T-cell (primary cell): ENCODE results near the gene MAP6. TPM values are rescaled to one million over a fixed set of nuclear protein-coding genes. Genes with fewer than 3 reads are reported as not detected.
"Not testable (repeated sequence)": the region's sequence is repeated elsewhere in the genome, so short reads cannot be mapped to it uniquely, and the experiment has no call there.

Experiments used
- ATAC-seq, 4 experiments: fragments of 200-7000 bp in 3 of 4; fragments of 150-1000 bp in 1 of 4; cut with Tn5 transposase; replicated peaks in 1 of 4; 1 replicate in 3 of 4; 2 replicates in 1 of 4; pipeline ENCODE4 v1.10.0; 2021; ENCODE audit warnings: moderate library complexity in 3 of 4, mild to moderate bottlenecking in 2 of 4, moderate number of reproducible peaks in 1 of 4
- CTCF ChIA-PET, 2 donors: fragments of 300-600 bp; sonication (Branson Sonifier 250); formaldehyde crosslinking; loops; one replicate each; lab custom pipeline; 2022; ENCODE audit warnings: antibody characterized with exemption in 2 of 2; lab: Charles Lee
- POLR2A ChIA-PET, 2 donors: fragments of 300-600 bp; sonication (Branson Sonifier 250); formaldehyde crosslinking; loops; one replicate each; lab custom pipeline; 2022; ENCODE audit warnings: antibody characterized with exemption in 2 of 2; lab: Charles Lee
- DNase-seq, 35 experiments: peaks; one replicate each; pipeline versions ENCODE4 v3.0.0 to v3.0.0-alpha.2; 2013 to 2023
- H3K27ac ChIP-seq: one replicate; pipeline ENCODE4 v1.5.1; 2013; ENCODE audit warnings: low read length
- H3K27me3 ChIP-seq, 2 experiments: replicated peaks in 1 of 2; 1 replicate in 1 of 2; 2 replicates in 1 of 2; pipeline versions ENCODE4 v1.6.1 to v1.7.0; 2013; ENCODE audit warnings: low read length in 1 of 2, mixed read lengths in 1 of 2; ENCODE audit not compliant: control insufficient read depth in 2 of 2, insufficient read depth in 2 of 2; ENCODE audit errors: extremely low read depth in 1 of 2
- H3K36me3 ChIP-seq, 2 donors: 1 replicate in 1 of 2; 2 replicates in 1 of 2; pipeline versions ENCODE4 v1.6.1 to v1.7.0; 2013; ENCODE audit warnings: low read length in 1 of 2; ENCODE audit not compliant: control insufficient read depth in 2 of 2, insufficient read depth in 1 of 2; ENCODE audit errors: extremely low read depth in 1 of 2
- H3K4me1 ChIP-seq, 2 experiments: 1 replicate in 1 of 2; 2 replicates in 1 of 2; pipeline versions ENCODE4 v1.6.1 to v1.7.0; 2013; ENCODE audit warnings: low read length in 2 of 2, mixed read lengths in 1 of 2; ENCODE audit not compliant: insufficient read depth in 2 of 2, control insufficient read depth in 1 of 2; ENCODE audit errors: extremely low read depth in 1 of 2
- H3K4me3 ChIP-seq, 2 donors: 1 replicate in 1 of 2; 2 replicates in 1 of 2; pipeline versions ENCODE4 v1.5.1 to v1.7.0; 2013; ENCODE audit warnings: mild to moderate bottlenecking in 2 of 2, low read length in 1 of 2, moderate library complexity in 1 of 2; ENCODE audit not compliant: control insufficient read depth in 1 of 2; ENCODE audit errors: extremely low read depth in 1 of 2
- H3K9me3 ChIP-seq: 2 replicates; pipeline ENCODE4 v1.7.0; 2013
- H3K27ac Mint-ChIP-seq, 2 donors: one replicate each; pipeline ENCODE4 v1.8.0; 2020 to 2021; ENCODE audit warnings: mild to moderate bottlenecking in 2 of 2, mixed read lengths in 2 of 2
- H3K27me3 Mint-ChIP-seq, 2 donors: one replicate each; pipeline ENCODE4 v1.8.0; 2021 to 2022; ENCODE audit warnings: mixed read lengths in 2 of 2
- H3K36me3 Mint-ChIP-seq: one replicate; pipeline ENCODE4 v1.8.0; 2021; ENCODE audit warnings: mixed read lengths
- H3K4me1 Mint-ChIP-seq, 3 donors: one replicate each; pipeline ENCODE4 v1.8.0; 2020 to 2022; ENCODE audit warnings: mixed read lengths in 3 of 3, mild to moderate bottlenecking in 1 of 3
- H3K4me3 Mint-ChIP-seq, 3 donors: one replicate each; pipeline ENCODE4 v1.8.0; 2020 to 2022; ENCODE audit warnings: mild to moderate bottlenecking in 3 of 3, mixed read lengths in 3 of 3, moderate library complexity in 3 of 3
- H3K9me3 Mint-ChIP-seq, 3 donors: one replicate each; pipeline ENCODE4 v1.8.0; 2020 to 2022; ENCODE audit warnings: mixed read lengths in 3 of 3
- whole genome bisulfite sequencing: methylation state at CpG from one replicate; pipeline ENCODE4 v1.1.5; 2013; ENCODE audit warnings: missing lambda C conversion rate; ENCODE audit not compliant: insufficient coverage; 5-methylcytosine and 5-hydroxymethylcytosine counted together
- total RNA-seq, 35 experiments: library from RNA in 6 of 35; stranded (reverse) in 6 of 35; fragments of 120-200 nt in 1 of 35; gene quantifications; one replicate each; pipeline versions ENCODE4 v1.2.1 to v1.2.4 and lab custom pipeline; 2013 to 2026

The MAP6 gene
- total RNA-seq, 5 donors from 2014 or later (not counting 1 experiment from before 2014, with no cell fraction given) = 0.19 to 0.35 (median 0.30) TPM; not detected in 2

GRCh38 chr11:75689863-75690609, 21.2 kb upstream of the MAP6 start:
- CTCF ChIA-PET = no interaction called here
- peaks cover 4% of the 10 kb centered on the region for H3K36me3 Mint-ChIP-seq
- no CpG with 5 or more reads among the region's 3 CpGs for WGBS
- no peak overlapping the region for H3K27ac ChIP-seq
- POLR2A ChIA-PET = no interaction called here
- no peak overlapping the region for H3K4me3 ChIP-seq
- H3K36me3 ChIP-seq = no peaks in the 10 kb centered on the region
- no peak overlapping the region for H3K4me3 Mint-ChIP-seq
- peaks cover 0 to 14% of the 10 kb centered on the region in 2 experiments for H3K27me3 ChIP-seq
- no peaks in the 10 kb centered on the region for H3K9me3 ChIP-seq
- H3K27ac Mint-ChIP-seq = no peak overlapping the region
- H3K4me1 Mint-ChIP-seq = peaks cover 0 to 5% (median 0%) of the 10 kb centered on the region in 3 donors
- H3K4me1 ChIP-seq = no peaks in the 10 kb centered on the region
- DNase-seq (no peak), ATAC-seq (no peak)
- peaks cover 15 to 19% (median 16%) of the 10 kb centered on the region in 3 donors for H3K9me3 Mint-ChIP-seq
- peaks cover 37 to 45% of the 10 kb centered on the region in 2 donors for H3K27me3 Mint-ChIP-seq

DNA sequence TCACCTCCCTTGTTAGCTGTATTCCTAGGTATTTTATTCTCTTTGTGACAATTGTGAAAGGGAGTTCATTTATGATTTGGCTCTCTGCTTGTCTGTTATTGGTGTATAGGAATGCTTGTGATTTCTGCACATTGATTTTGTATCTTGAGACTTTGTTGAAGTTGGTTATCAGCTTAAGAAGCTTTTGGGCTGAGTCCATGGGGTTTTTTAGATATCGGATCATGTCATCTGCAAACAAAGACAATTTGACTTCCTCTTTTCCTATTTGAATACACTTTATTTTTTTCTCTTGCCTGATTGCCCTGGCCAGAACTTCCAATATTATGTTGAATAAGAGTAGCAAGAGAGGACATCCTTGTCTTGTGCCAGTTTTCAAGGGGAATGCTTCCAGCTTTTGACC, 15.0 kb upstream of the MAP6 start:
- H3K4me3 Mint-ChIP-seq, H3K27ac ChIP-seq, H3K36me3 ChIP-seq, H3K4me1 Mint-ChIP-seq, H3K4me3 ChIP-seq, ATAC-seq, POLR2A ChIA-PET, H3K4me1 ChIP-seq, DNase-seq, H3K36me3 Mint-ChIP-seq, H3K9me3 ChIP-seq, H3K27ac Mint-ChIP-seq: not testable (repeated sequence)
- Mint-ChIP-seq H3K27me3 (peaks cover 46 to 57% of the 10 kb centered on the region in 2 donors), H3K9me3 (peaks cover 21 to 33% (median 22%) of the 10 kb centered on the region in 3 donors)
- no CpG with 5 or more reads among the region's 1 CpG for WGBS
- peaks cover 0 to 22% of the 10 kb centered on the region in 2 experiments for H3K27me3 ChIP-seq
- CTCF ChIA-PET = interaction anchor here in 1 of 2 donors (0.6 kb wide), 1 partner anchor 37 kb away, joined by 3 read pairs; no protein-coding TSS in a partner anchor

- Histone ChIP-seq H3K9me3 (no peaks in the 10 kb centered on the region), H3K4me1 (no peaks in the 10 kb centered on the region), H3K36me3 (no peaks in the 10 kb centered on the region), H3K27me3 (peaks cover 2 to 21% of the 10 kb centered on the region in 2 experiments), H3K4me3 (no peak overlapping the region), H3K27ac (no peak overlapping the region)
- DNase-seq (no peak), ATAC-seq (no peak)
- H3K27ac Mint-ChIP-seq = no peak overlapping the region
- peaks cover under 1 to 9% (median 2%) of the 10 kb centered on the region in 3 donors for H3K9me3 Mint-ChIP-seq
- H3K4me1 Mint-ChIP-seq = no peaks in the 10 kb centered on the region
- no peak overlapping the region for H3K4me3 Mint-ChIP-seq
- H3K27me3 Mint-ChIP-seq = peaks cover 25 to 45% of the 10 kb centered on the region in 2 donors
- ChIA-PET POLR2A (interaction anchor here in 1 of 2 donors (0.5 kb wide), 1 partner anchor 15 kb away, joined by 3 read pairs; no protein-coding TSS in a partner anchor), CTCF (no interaction called here)
- no peaks in the 10 kb centered on the region for H3K36me3 Mint-ChIP-seq
- 83% methylated on average over 9 of the region's 11 CpGs for WGBS
Observed at GRCh38 chr11:75679566-75679965, 10.7 kb upstream of the MAP6 start.

GRCh38 chr11:75678620-75679259, 9.9 kb upstream of the MAP6 start:
- Histone ChIP-seq H3K27ac (no peak overlapping the region), H3K36me3 (no peaks in the 10 kb centered on the region), H3K9me3 (no peaks in the 10 kb centered on the region), H3K4me3 (no peak overlapping the region), H3K27me3 (peaks cover 2 to 21% of the 10 kb centered on the region in 2 experiments), H3K4me1 (no peaks in the 10 kb centered on the region)
- Mint-ChIP-seq H3K9me3 (peaks cover 0 to 9% (median 2%) of the 10 kb centered on the region in 3 donors), H3K4me3 (no peak overlapping the region), H3K27me3 (peaks cover 19 to 42% of the 10 kb centered on the region in 2 donors), H3K36me3 (no peaks in the 10 kb centered on the region), H3K27ac (no peak overlapping the region), H3K4me1 (no peaks in the 10 kb centered on the region)
- CTCF ChIA-PET = interaction anchor here in 1 of 2 donors (0.6 kb wide), 1 partner anchor 32 kb away, joined by 4 read pairs; no protein-coding TSS in a partner anchor
- 72% methylated on average over 15 of the region's 17 CpGs for WGBS
- POLR2A ChIA-PET = no interaction called here
- ATAC-seq (no peak), DNase-seq (no peak)

GRCh38 chr11:75677909-75678308, 9.1 kb upstream of the MAP6 start:
- no peaks in the 10 kb centered on the region for H3K4me1 Mint-ChIP-seq
- H3K4me1 ChIP-seq = no peaks in the 10 kb centered on the region
- peaks cover 12 to 35% of the 10 kb centered on the region in 2 donors for H3K27me3 Mint-ChIP-seq
- H3K36me3 Mint-ChIP-seq = no peaks in the 10 kb centered on the region
- H3K27ac ChIP-seq = no peak overlapping the region
- CTCF ChIA-PET = no interaction called here
- no peaks in the 10 kb centered on the region for H3K36me3 ChIP-seq
- ATAC-seq (no peak), DNase-seq (no peak)
- no peak overlapping the region for H3K27ac Mint-ChIP-seq
- no peak overlapping the region for H3K4me3 ChIP-seq
- H3K27me3 ChIP-seq = peaks cover 2 to 27% of the 10 kb centered on the region in 2 experiments
- POLR2A ChIA-PET = no interaction called here
- no peaks in the 10 kb centered on the region for H3K9me3 ChIP-seq
- peaks cover 0 to 8% (median 2%) of the 10 kb centered on the region in 3 donors for H3K9me3 Mint-ChIP-seq
- 84% methylated on average over 12 of the region's 12 CpGs for WGBS
- no peak overlapping the region for H3K4me3 Mint-ChIP-seq

DNA sequence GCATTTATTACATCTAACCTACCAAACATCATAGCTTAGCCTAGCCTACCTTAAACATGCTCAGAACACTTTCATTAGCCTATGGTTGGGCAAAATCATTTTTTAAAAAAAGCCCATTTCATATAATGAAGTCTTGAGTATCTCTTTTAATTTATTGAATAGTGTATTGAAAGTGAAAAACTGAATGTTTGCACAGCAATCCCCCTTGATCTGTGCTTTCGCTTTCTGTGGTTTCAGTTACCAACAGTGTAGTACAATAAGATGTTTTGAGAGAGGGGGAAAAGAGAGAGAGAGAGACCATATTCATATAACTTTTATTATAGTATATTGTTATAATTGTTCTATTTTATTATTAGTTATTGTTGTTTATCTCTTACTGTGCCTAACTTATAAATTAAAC, 8.4 kb upstream of the MAP6 start:
- DNase-seq (no peak), ATAC-seq (no peak)
- ChIA-PET CTCF (no interaction called here), POLR2A (no interaction called here)
- Mint-ChIP-seq H3K27ac (no peak overlapping the region), H3K4me3 (no peak overlapping the region), H3K9me3 (peaks cover 0 to 1% (median under 1%) of the 10 kb centered on the region in 3 donors), H3K4me1 (no peaks in the 10 kb centered on the region), H3K36me3 (no peaks in the 10 kb centered on the region), H3K27me3 (peaks cover 10 to 36% of the 10 kb centered on the region in 2 donors)
- Histone ChIP-seq H3K36me3 (no peaks in the 10 kb centered on the region), H3K27ac (no peak overlapping the region), H3K9me3 (no peaks in the 10 kb centered on the region), H3K27me3 (peaks cover 2 to 27% of the 10 kb centered on the region in 2 experiments), H3K4me3 (no peak overlapping the region), H3K4me1 (no peaks in the 10 kb centered on the region)
- no CpG with 5 or more reads among the region's 1 CpG for WGBS
